MV-4-11 (cell line): ENCODE data around the gene MEX3C.
A peak's percentile ranks its signal among the peaks of the same experiment; 100 is the strongest.

ENCODE experiments used
- DNase-seq: peaks from one replicate; lab custom pipeline; 2025; lab: John Stamatoyannopoulos, UW

The MEX3C gene

GRCh38 chr18:51191128-51191717, 6.3 kb downstream of the MEX3C start:
- no peak for DNase-seq

- no peak for DNase-seq
Observed at GRCh38 chr18:51190000-51190399, 7.5 kb downstream of the MEX3C start.

GRCh38 chr18:51188024-51188701, 9.3 kb downstream of the MEX3C start:
- DNase-seq, result no peak

- DNase-seq, result no peak
Observed at GRCh38 chr18:51185075-51185474, 12.4 kb downstream of the MEX3C start.

GRCh38 chr18:51184091-51184457, 13.4 kb downstream of the MEX3C start:
- no peak for DNase-seq

- DNase-seq, result no peak
Observed at GRCh38 chr18:51183372-51184090, 13.9 kb downstream of the MEX3C start.

- no peak for DNase-seq
Observed at GRCh38 chr18:51182824-51183223, 14.7 kb downstream of the MEX3C start.

- DNase-seq, result peak; percentile 19
Observed at GRCh38 chr18:51171625-51172259, 25.7 kb downstream of the MEX3C start.

GRCh38 chr18:51171223-51171622, 26.3 kb downstream of the MEX3C start:
- DNase-seq, result no peak

GRCh38 chr18:51170664-51171063, 26.8 kb downstream of the MEX3C start:
- no peak for DNase-seq

GRCh38 chr18:51169731-51170130, 27.8 kb downstream of the MEX3C start:
- no peak for DNase-seq

GRCh38 chr18:51168960-51169662, 28.4 kb downstream of the MEX3C start:
- no peak for DNase-seq

GRCh38 chr18:51168026-51168742, 29.3 kb downstream of the MEX3C start:
- no peak for DNase-seq

GRCh38 chr18:51165296-51165695, 32.2 kb downstream of the MEX3C start:
- no peak for DNase-seq

GRCh38 chr18:51164761-51165281, 32.7 kb downstream of the MEX3C start:
- DNase-seq, result no peak

- DNase-seq, result peak; percentile 15
Observed at GRCh38 chr18:51164342-51164741, 33.1 kb downstream of the MEX3C start.

- no peak for DNase-seq
Observed at GRCh38 chr18:51163543-51163942, 33.9 kb downstream of the MEX3C start.

GRCh38 chr18:51162617-51163016, 34.9 kb downstream of the MEX3C start:
- no peak for DNase-seq

GRCh38 chr18:51160646-51161045, 36.8 kb downstream of the MEX3C start:
- DNase-seq, result no peak

- peak; percentile 47 for DNase-seq
Observed at GRCh38 chr18:51157215-51157614, 40.3 kb downstream of the MEX3C start.

- DNase-seq, result no peak
Observed at GRCh38 chr18:51154431-51155063, 42.9 kb downstream of the MEX3C start.
